SK-N-SH treated with all-trans-retinoic acid at 6 μM for 48 hours (cell line): ENCODE measurements around the gene ZNFX1.

Source experiments
- CREB5 ChIP-seq: fragments of 250-450 bp; sonication (Bioruptor Pico); IDR thresholded peaks from 2 replicates; pipeline ENCODE4 v1.5.1; 2020; ENCODE audit warnings: low read depth, mild to moderate bottlenecking, moderate library complexity
- OSR1 ChIP-seq: fragments of 250-450 bp; sonication (Bioruptor Pico); IDR thresholded peaks from 2 replicates; pipeline ENCODE4 v1.8.0; 2022; ENCODE audit warnings: moderate library complexity, mild to moderate bottlenecking, inconsistent platforms
- PATZ1 ChIP-seq: fragments of 250-450 bp; sonication (Bioruptor Pico); IDR thresholded peaks from 2 replicates; pipeline ENCODE4 v1.8.0; 2020; ENCODE audit warnings: mild to moderate bottlenecking, moderate library complexity, borderline replicate concordance
- POU6F1 ChIP-seq: fragments of 250-450 bp; sonication (Bioruptor Pico); IDR thresholded peaks from 2 replicates; pipeline ENCODE4 v1.8.0; 2021; ENCODE audit warnings: low read depth, mild to moderate bottlenecking, moderate library complexity, borderline replicate concordance
- PPARA ChIP-seq: fragments of 250-450 bp; sonication (Bioruptor Pico); IDR thresholded peaks from 2 replicates; pipeline ENCODE4 v1.5.0; 2020; ENCODE audit warnings: mild to moderate bottlenecking, borderline replicate concordance
- RARB ChIP-seq: fragments of 250-450 bp; sonication (Bioruptor Pico); IDR thresholded peaks from 2 replicates; pipeline ENCODE4 v1.8.0; 2021; ENCODE audit warnings: mild to moderate bottlenecking, moderate library complexity
- ZFP3 ChIP-seq: fragments of 250-450 bp; sonication (Bioruptor Pico); IDR thresholded peaks from 2 replicates; pipeline ENCODE4 v1.5.0; 2020; ENCODE audit warnings: mild to moderate bottlenecking, moderate library complexity
- ZNF70 ChIP-seq: fragments of 450-650 bp; formaldehyde crosslinking; IDR thresholded peaks from 2 replicates; pipeline ENCODE4 v1.5.0; 2020; ENCODE audit warnings: mild to moderate bottlenecking, moderate library complexity

- TF ChIP-seq PPARA (CRISPR knock-in tag) (no peak), ZFP3 (CRISPR knock-in tag) (no peak), POU6F1 (no peak), ZNF70 (CRISPR knock-in tag) (no peak), RARB (no peak), CREB5 (CRISPR knock-in tag) (no peak), PATZ1 (CRISPR knock-in tag) (no peak), OSR1 (no peak)
Measured at GRCh38 chr20:49230561-49231133, 47.2 kb downstream of the ZNFX1 start.
